ENCODE data around the gene TRIM43.
"Not testable (repeated sequence)": the region's sequence is repeated elsewhere in the genome, so short reads cannot be mapped to it uniquely, and the experiment has no call there.

Gene TRIM43

DNA sequence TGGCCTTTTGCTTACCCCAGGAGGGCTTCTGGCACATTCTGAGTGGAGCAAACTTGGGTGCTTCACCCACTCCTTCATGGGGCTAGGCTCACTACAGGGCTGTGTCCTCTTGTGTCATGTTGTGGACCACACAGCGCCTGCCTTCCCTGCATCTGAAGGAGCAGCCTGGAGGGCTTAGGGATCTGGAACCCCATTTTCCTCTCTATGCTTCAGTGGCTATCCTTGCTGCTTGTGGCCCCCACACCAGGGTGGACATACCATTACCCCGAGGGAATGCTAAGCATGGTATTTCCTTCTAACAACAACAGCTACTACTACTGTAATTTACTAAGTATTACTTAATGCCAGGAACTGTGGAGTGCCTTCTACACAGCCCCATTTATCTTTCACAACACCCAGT, 50.6 kb downstream of the TRIM43 start:
- not testable (repeated sequence) for DNase-seq

DNA sequence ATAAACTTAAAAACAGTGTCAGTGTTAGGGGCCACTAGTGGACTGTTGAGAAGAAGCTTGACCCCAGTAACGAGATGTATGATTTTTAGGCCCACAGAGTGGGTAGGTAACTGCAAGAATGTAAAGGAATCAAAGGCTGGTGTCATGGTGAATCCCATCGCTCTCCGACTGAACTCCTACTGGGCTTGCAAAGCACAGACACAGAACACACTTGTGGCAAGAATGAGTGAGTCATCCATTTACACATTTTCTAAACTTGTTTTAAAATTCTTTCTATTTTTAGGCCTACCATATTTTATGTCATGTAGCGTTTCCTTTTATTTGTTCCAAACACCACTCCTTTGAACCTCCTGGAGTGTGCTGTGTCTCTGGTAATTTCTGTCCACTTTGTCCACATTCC, 51.1 kb downstream of the TRIM43 start:
- DNase-seq, result not testable (repeated sequence)

DNA sequence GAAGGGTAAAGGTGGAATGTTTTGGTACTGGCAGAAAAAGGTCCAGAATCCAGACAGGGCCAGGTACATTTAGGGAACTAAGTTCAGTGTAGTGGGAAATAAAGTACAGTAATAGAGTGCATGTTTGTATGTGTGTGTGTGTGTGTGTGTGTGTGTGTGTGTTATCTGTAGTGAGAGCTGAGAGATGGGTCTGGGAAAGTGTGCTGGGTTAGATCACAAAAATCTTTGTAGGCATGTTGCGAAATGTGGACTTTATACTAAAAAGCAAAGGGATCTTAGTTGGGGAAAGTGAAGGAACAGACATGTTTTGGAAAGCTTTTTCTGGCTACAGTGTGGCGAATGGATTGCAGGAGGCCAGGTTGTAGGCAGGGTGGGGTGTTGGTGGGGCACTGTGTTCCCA, 53.5 kb downstream of the TRIM43 start:
- not testable (repeated sequence) for DNase-seq

- DNase-seq, result not testable (repeated sequence)
Measured at GRCh38 chr2:95646274-95646994, 54.6 kb downstream of the TRIM43 start.

GRCh38 chr2:95648894-95649544, 57.2 kb downstream of the TRIM43 start:
- DNase-seq, result not testable (repeated sequence)

Data from stimulated activated CD4-positive, alpha-beta T cell treated with anti-CD3 and anti-CD28 coated beads, Interleukin-1b, Interleukin-23, amount 100 ng/mL, for 48 hours (primary cell).